Testis (tissue), 3 donors: ENCODE measurements around the gene NUAK1. TPM values are rescaled to one million over a fixed set of nuclear protein-coding genes. Genes with fewer than 3 reads are reported as not detected.

ENCODE experiments used
- DNase-seq: peaks from one replicate; pipeline ENCODE4 v3.0.0-alpha.2; 2019
- H3K27ac ChIP-seq, 2 donors: fragments of 200-600 bp; sonication (generic); one replicate each; pipeline ENCODE4 v1.5.1; 2019
- H3K27me3 ChIP-seq: fragments of 200-600 bp; sonication (generic); one replicate; pipeline ENCODE4 v1.5.1; 2019
- H3K36me3 ChIP-seq: fragments of 200-600 bp; sonication (generic); one replicate; pipeline ENCODE4 v1.5.1; 2017; ENCODE audit warnings: low read depth; ENCODE audit errors: missing control alignments
- H3K4me1 ChIP-seq: fragments of 200-600 bp; sonication (generic); one replicate; pipeline ENCODE4 v1.5.1; 2019
- H3K4me3 ChIP-seq, 2 donors: fragments of 200-600 bp; sonication (generic); one replicate each; pipeline ENCODE4 v1.5.1; 2017 to 2019
- H3K9me3 ChIP-seq: fragments of 200-600 bp; sonication (generic); one replicate; pipeline ENCODE4 v1.5.1; 2017
- POLR2A ChIP-seq: fragments of 450-650 bp; IDR thresholded peaks from one replicate; pipeline ENCODE4 v1.6.1; 2017; ENCODE audit warnings: antibody characterized with exemption, mild to moderate bottlenecking, moderate library complexity
- WGBS, 2 donors: methylation state at CpG; one replicate each; pipeline ENCODE4 v1.1.5; 2018; 5-methylcytosine and 5-hydroxymethylcytosine counted together
- intact Hi-C: fragments of 100-400 bp; cut with DNase I; formaldehyde crosslinking; loops from one replicate; pipeline ENCODE4 v1.15.1; 2023; ENCODE audit warnings: low total_unique reads
- polyA plus RNA-seq: library from polyadenylated mRNA; stranded (reverse); fragments of 350-450 nt; fragmentation: Illumina TruSeq; extraction: RNeasy Lipid Tissue Mini Kit (QIAGEN cat#74804); gene quantifications from one replicate; pipeline ENCODE4 v1.2.3, GENCODE V29; 2014; ENCODE audit warnings: low read depth, low replicate concordance; ENCODE audit not compliant: insufficient read depth
- total RNA-seq, 2 donors: library from RNA; depleted of rRNA; stranded (reverse); fragments of >200 nt; gene quantifications; one replicate each; pipeline ENCODE4 v1.2.3, GENCODE V29; 2016
- TF ChIP-seq, protein P1 (sequence below), 3 experiments: fragments of 450-650 bp in 2 of 3; fragments of 200-600 bp in 1 of 3; sonication (generic) in 1 of 3; IDR thresholded peaks; one replicate each; pipeline ENCODE4 v1.5.1; 2016 to 2019; ENCODE audit warnings: antibody characterized with exemption in 3 of 3, mild to moderate bottlenecking in 2 of 3, moderate library complexity in 1 of 3

Gene NUAK1
- total and polyA plus RNA-seq, 3 donors from 2014 or later, result 6.6 to 9.1 (median 8.2) TPM

DNA sequence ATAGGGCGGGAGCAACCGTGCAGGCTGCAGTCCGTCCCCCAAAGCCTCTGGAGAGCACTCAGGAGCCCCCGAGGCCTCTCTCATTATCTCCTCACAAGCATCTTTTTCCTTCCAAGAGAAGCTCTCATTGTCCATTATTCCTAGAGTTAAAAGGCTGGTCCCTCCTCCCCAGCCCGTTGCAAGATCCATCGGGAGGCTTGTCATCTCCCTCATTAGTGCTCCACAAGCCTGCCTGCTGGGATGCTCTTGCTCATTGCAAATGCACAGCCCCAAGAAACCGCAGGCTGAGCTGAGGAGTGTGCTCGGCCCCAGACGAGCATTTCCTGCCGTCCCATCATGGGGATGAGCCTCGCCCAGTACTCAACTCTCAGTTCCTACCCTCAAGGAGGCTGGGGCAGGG, 23.3 kb downstream of the NUAK1 start:
- Histone ChIP-seq H3K27ac (no peak overlapping the region), H3K27me3 (no peaks in the 10 kb centered on the region), H3K9me3 (no peaks in the 10 kb centered on the region), H3K36me3 (no peaks in the 10 kb centered on the region), H3K4me1 (peaks cover 9% of the 10 kb centered on the region), H3K4me3 (no peak overlapping the region)
- WGBS, 2 donors, result 60 to 71% methylated on average over 11 of the region's 11 CpGs
- intact Hi-C loops, result no loop called here
- TF ChIP-seq POLR2A, result no peak
- TF ChIP-seq, protein P1, sequence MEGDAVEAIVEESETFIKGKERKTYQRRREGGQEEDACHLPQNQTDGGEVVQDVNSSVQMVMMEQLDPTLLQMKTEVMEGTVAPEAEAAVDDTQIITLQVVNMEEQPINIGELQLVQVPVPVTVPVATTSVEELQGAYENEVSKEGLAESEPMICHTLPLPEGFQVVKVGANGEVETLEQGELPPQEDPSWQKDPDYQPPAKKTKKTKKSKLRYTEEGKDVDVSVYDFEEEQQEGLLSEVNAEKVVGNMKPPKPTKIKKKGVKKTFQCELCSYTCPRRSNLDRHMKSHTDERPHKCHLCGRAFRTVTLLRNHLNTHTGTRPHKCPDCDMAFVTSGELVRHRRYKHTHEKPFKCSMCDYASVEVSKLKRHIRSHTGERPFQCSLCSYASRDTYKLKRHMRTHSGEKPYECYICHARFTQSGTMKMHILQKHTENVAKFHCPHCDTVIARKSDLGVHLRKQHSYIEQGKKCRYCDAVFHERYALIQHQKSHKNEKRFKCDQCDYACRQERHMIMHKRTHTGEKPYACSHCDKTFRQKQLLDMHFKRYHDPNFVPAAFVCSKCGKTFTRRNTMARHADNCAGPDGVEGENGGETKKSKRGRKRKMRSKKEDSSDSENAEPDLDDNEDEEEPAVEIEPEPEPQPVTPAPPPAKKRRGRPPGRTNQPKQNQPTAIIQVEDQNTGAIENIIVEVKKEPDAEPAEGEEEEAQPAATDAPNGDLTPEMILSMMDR (IDR thresholded peaks at IDR 0.05), result no peak
- DNase-seq, result no peak

DNA sequence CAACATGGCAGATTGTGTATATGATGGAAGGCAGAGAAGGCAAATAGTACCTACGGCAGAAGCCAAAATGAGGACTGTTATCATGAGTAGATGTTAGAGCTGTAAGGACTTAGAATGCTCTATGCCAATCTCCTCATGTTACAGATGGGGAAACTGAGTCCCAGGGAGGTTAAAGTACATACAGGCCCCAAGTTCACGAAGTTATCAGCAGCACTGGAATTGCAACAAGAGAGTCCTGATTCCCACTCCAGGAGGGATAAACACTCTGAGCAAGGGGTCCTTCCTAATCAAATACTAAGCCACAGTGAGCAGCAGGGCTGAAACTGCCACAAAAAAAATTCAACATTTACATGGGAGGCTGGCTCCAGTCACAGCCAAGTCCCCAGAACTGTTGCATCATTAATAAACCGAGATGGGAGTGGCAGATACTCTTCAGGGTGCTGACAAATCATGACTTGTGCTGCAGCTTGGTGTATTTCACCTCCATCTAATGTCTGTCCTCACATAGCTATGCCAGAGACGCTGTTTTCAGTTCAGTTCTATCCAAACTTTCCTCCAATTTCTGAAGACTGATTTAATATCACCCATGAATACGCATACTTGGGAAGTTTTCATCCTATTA, 24.2 kb downstream of the NUAK1 start:
- H3K4me3 ChIP-seq, result no peak overlapping the region
- H3K4me1 ChIP-seq, result peaks cover 9% of the 10 kb centered on the region
- H3K27ac ChIP-seq, result no peak overlapping the region
- intact Hi-C loops, result no loop called here
- H3K27me3 ChIP-seq, result no peaks in the 10 kb centered on the region
- H3K9me3 ChIP-seq, result no peaks in the 10 kb centered on the region
- TF ChIP-seq, protein P1 (IDR thresholded peaks at IDR 0.05), result no peak
- 82% methylated on average over 5 of the region's 5 CpGs for WGBS, 2 donors
- no peak for DNase-seq
- H3K36me3 ChIP-seq, result no peaks in the 10 kb centered on the region

DNA sequence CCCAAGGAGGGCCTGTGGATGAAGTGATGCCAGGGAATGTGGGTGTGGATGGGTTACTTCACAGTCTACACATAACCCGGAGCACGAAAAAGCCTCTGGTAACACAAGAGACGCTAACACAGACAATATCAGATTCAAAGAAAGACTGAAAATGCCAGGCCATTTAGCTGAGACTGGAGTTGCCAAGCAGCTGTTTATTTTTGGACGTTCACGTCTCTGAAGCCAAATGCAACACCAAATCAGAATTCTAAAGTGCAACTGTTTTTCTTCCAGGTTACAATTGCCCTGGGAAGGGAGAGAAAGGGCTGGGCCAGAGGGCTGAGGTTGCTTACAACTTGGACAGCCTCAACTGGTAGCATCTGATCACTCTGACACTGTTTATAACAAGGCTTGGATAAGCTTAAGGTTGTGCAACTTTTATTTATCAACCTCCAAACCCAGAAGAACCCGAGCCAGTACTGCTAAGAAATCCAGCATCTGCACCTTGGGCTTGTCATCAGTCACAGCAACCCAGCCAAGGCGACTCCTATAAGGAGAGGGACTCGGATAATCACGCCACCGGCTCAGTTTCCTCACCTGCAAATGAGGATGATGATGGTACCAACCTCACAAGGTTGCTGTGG, 24.8 kb downstream of the NUAK1 start:
- peak overlapping the region in 1 of 2 donors; percentile 39 for H3K27ac ChIP-seq
- whole genome bisulfite sequencing, 2 donors, result 62 to 66% methylated on average over 10 of the region's 10 CpGs
- peaks cover 15% of the 10 kb centered on the region for H3K4me1 ChIP-seq
- H3K4me3 ChIP-seq, result no peak overlapping the region
- no peaks in the 10 kb centered on the region for H3K36me3 ChIP-seq
- no peak for DNase-seq
- no peaks in the 10 kb centered on the region for H3K27me3 ChIP-seq
- TF ChIP-seq POLR2A, result no peak
- TF ChIP-seq, protein P1 (IDR thresholded peaks at IDR 0.05), result no peak
- H3K9me3 ChIP-seq, result no peaks in the 10 kb centered on the region
- intact Hi-C loops, result no loop called here

DNA sequence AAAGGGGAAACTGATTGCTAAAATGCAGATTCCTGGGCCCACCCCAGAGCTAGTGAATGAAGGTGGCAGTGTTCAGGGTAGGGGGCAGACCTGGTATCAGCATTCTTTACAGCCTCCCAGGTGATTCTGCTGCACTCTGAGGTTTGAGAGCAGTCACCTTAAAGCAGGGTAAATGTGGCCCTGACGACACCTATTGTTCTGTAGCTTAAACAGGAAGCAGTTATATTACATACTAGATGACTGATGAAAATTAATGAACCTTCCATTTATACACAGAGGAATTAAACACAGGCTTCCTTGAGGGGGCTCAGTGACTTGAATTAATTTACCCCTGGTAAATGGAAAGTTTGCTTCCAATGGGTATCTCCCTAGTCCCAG, 25.3 kb downstream of the NUAK1 start:
- Histone ChIP-seq H3K36me3 (no peaks in the 10 kb centered on the region), H3K4me3 (no peak overlapping the region), H3K27me3 (no peaks in the 10 kb centered on the region), H3K27ac (peak overlapping the region in 1 of 2 donors; percentile 39), H3K4me1 (peaks cover 20% of the 10 kb centered on the region), H3K9me3 (no peaks in the 10 kb centered on the region)
- intact Hi-C loops, result no loop called here
- TF ChIP-seq, protein P1 (IDR thresholded peaks at IDR 0.05), result no peak
- no peak for TF ChIP-seq POLR2A
- 75 to 88% methylated on average over 1 of the region's 1 CpG for whole genome bisulfite sequencing, 2 donors
- no peak for DNase-seq

DNA sequence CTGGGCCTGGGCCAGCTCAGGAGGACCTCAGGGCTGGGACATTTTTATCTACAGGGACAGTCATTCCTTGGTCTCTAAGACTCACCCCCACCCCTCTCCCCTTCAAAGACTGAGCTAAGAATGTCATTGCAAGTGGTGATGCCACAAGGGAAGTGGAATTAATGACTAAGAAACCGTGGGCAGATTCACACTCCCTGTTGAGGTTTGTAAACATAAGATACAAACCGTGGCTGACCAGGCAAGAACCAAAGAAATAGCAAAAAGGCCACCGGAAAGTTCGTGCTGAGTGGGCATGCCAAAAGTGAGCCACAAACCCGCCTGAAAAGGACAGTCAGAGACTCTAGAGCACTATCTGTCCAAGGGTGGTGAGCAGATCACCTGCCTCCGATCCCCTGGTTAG, 25.7 kb downstream of the NUAK1 start:
- TF ChIP-seq POLR2A, result no peak
- TF ChIP-seq, protein P1 (IDR thresholded peaks at IDR 0.05), result no peak
- no peak overlapping the region for H3K4me3 ChIP-seq
- intact Hi-C loops, result no loop called here
- peak overlapping the region in 1 of 2 donors; percentile 39 for H3K27ac ChIP-seq
- no peaks in the 10 kb centered on the region for H3K27me3 ChIP-seq
- 62 to 81% methylated on average over 6 of the region's 6 CpGs for WGBS, 2 donors
- H3K36me3 ChIP-seq, result no peaks in the 10 kb centered on the region
- no peaks in the 10 kb centered on the region for H3K9me3 ChIP-seq
- no peak for DNase-seq
- H3K4me1 ChIP-seq, result peaks cover 24% of the 10 kb centered on the region
